ENCODE data around the gene SPINT1.

SPINT1 gene

DNA sequence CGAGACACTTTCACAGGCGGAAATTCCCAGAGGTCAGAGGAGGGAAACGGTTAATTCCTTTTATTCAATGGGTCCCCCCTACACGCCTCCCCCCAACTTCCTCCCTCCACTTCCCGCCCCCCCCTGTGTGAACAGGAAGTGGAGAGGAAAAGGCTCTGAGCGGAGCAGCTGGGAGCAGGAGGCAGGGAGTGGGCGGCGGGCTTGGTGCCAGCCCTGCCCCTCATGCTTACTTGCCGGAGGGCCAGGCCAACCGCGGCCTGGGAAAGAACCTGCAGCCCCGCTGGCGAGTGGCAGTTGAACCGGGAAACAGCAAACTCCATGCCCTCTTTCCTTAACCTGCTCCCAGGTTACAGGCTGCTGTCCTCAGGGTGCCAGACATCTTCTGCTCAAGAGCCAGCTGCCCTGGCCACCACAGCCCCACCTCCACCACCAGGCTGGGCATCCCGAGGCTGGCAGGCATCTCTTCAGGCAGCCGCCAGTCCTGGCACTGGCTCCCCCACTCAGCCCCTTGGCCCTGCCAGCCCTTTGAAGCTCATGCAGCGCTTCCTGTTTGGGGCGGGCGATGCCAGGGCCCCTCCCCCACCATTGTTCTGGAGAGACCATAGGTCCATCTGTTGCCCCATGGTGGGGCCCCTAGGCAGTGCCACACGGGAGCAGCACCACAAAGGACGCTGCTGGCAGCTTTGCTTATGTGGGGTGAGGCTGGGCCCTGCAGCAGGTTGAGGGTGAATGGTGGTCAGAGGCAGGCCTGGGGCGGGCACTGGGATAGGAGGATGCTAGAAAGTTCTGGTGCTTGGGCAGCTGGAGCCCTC lies 63.3 kb downstream of the SPINT1 start:
- FAIRE-seq (peak; percentile 58), DNase-seq (ENCODE audit: extremely low spot score, insufficient read length, low read depth) (no peak)

All from GM18507 (cell line).